H9 (cell line): ENCODE results near the gene ITCH. TPM values are rescaled to one million over a fixed set of nuclear protein-coding genes. Genes with fewer than 3 reads are reported as not detected.

Source experiments
- DNase-seq: peaks from one replicate; pipeline ENCODE4 v3.0.0-alpha.2; 2017
- H2AFZ ChIP-seq: one replicate; pipeline ENCODE4 v1.6.1; 2013; ENCODE audit warnings: mild to moderate bottlenecking, low read length, control low read depth, moderate library complexity
- H2AK5ac ChIP-seq: 2 replicates; pipeline ENCODE4 v1.6.1; 2013; ENCODE audit warnings: low read length, control low read depth, mixed read lengths; ENCODE audit not compliant: insufficient read length
- H2BK120ac ChIP-seq: one replicate; pipeline ENCODE4 v1.6.1; 2013; ENCODE audit warnings: low read depth, mild to moderate bottlenecking, low read length, control low read depth, inconsistent platforms; ENCODE audit not compliant: poor library complexity, severe bottlenecking
- H2BK12ac ChIP-seq: 2 replicates; pipeline ENCODE4 v1.6.1; 2013; ENCODE audit warnings: low read length, control low read depth, mixed read lengths, low read depth; ENCODE audit not compliant: insufficient read length
- H2BK15ac ChIP-seq: 2 replicates; pipeline ENCODE4 v1.6.1; 2013; ENCODE audit warnings: low read depth, low read length, control low read depth
- H2BK20ac ChIP-seq: one replicate; pipeline ENCODE4 v1.6.1; 2013; ENCODE audit warnings: low read depth, mild to moderate bottlenecking, low read length, control low read depth, inconsistent platforms; ENCODE audit not compliant: poor library complexity, severe bottlenecking
- H2BK5ac ChIP-seq: 2 replicates; pipeline ENCODE4 v1.6.1; 2013; ENCODE audit warnings: low read length, control low read depth, mixed read lengths; ENCODE audit not compliant: insufficient read length
- H3K14ac ChIP-seq: 2 replicates; pipeline ENCODE4 v1.6.1; 2013; ENCODE audit warnings: low read length, control low read depth; ENCODE audit not compliant: insufficient read depth
- H3K18ac ChIP-seq: 2 replicates; pipeline ENCODE4 v1.6.1; 2013; ENCODE audit warnings: low read depth, mild to moderate bottlenecking, mixed read lengths, low read length, control low read depth; ENCODE audit not compliant: insufficient read length
- H3K23ac ChIP-seq: 2 replicates; pipeline ENCODE4 v1.6.1; 2013; ENCODE audit warnings: low read length, control low read depth, mixed read lengths, low read depth; ENCODE audit not compliant: insufficient read length
- H3K23me2 ChIP-seq: 2 replicates; pipeline ENCODE4 v1.6.1; 2013; ENCODE audit warnings: low read depth, mild to moderate bottlenecking, mixed read lengths, low read length, control low read depth; ENCODE audit not compliant: insufficient read length, poor library complexity, severe bottlenecking
- H3K27ac ChIP-seq: 2 replicates; pipeline ENCODE4 v1.5.1; 2013; ENCODE audit warnings: low read length, control low read depth, mixed read lengths, low read depth; ENCODE audit not compliant: insufficient read length
- H3K27me3 ChIP-seq: 2 replicates; pipeline ENCODE4 v1.6.1; 2013; ENCODE audit warnings: low read length, control low read depth, inconsistent platforms; ENCODE audit not compliant: insufficient read depth
- H3K4ac ChIP-seq: 2 replicates; pipeline ENCODE4 v1.6.1; 2013; ENCODE audit warnings: low read depth, mild to moderate bottlenecking, control low read depth, inconsistent platforms, low read length, moderate library complexity
- H3K4me1 ChIP-seq: 2 replicates; pipeline ENCODE4 v1.6.1; 2013; ENCODE audit warnings: low read length, control low read depth, inconsistent platforms; ENCODE audit not compliant: insufficient read depth
- H3K4me2 ChIP-seq: 2 replicates; pipeline ENCODE4 v1.6.1; 2013; ENCODE audit warnings: low read length, control low read depth, mixed read lengths; ENCODE audit not compliant: insufficient read length, insufficient read depth
- H3K56ac ChIP-seq: 2 replicates; pipeline ENCODE4 v1.6.1; 2013; ENCODE audit warnings: low read depth, mild to moderate bottlenecking, mixed read lengths, low read length, control low read depth; ENCODE audit not compliant: insufficient read length
- H3K79me1 ChIP-seq: 2 replicates; pipeline ENCODE4 v1.6.1; 2013; ENCODE audit warnings: low read depth, mild to moderate bottlenecking, moderate library complexity, low read length, control low read depth, inconsistent platforms; ENCODE audit not compliant: insufficient read depth, poor library complexity, severe bottlenecking
- H3K79me2 ChIP-seq: 2 replicates; pipeline ENCODE4 v1.6.1; 2013; ENCODE audit warnings: low read length, control low read depth, inconsistent platforms; ENCODE audit not compliant: insufficient read depth
- H3K9ac ChIP-seq: 2 replicates; pipeline ENCODE4 v1.6.1; 2013; ENCODE audit warnings: low read length, control low read depth, mixed read lengths; ENCODE audit not compliant: insufficient read length; ENCODE audit errors: extremely low read depth
- H3K9me3 ChIP-seq: one replicate; pipeline ENCODE4 v1.6.1; 2013; ENCODE audit warnings: low read depth, low read length, inconsistent platforms; ENCODE audit not compliant: control insufficient read depth
- H3T11ph ChIP-seq: one replicate; pipeline ENCODE4 v1.6.1; 2013; ENCODE audit warnings: mild to moderate bottlenecking, low read length, control low read depth, inconsistent platforms
- H4K20me1 ChIP-seq: one replicate; pipeline ENCODE4 v1.6.1; 2013; ENCODE audit not compliant: control insufficient read depth, insufficient read length, insufficient read depth
- H4K5ac ChIP-seq: 2 replicates; pipeline ENCODE4 v1.6.1; 2013; ENCODE audit warnings: low read depth, mild to moderate bottlenecking, mixed read lengths, low read length, control low read depth; ENCODE audit not compliant: insufficient read length
- H4K8ac ChIP-seq: replicated peaks from 2 replicates; pipeline ENCODE4 v1.6.1; 2013; ENCODE audit warnings: low read length, control low read depth, mixed read lengths, low read depth; ENCODE audit not compliant: insufficient read length
- H4K91ac ChIP-seq: 2 replicates; pipeline ENCODE4 v1.6.1; 2013; ENCODE audit warnings: low read depth, mild to moderate bottlenecking, moderate library complexity, mixed read lengths, low read length, control low read depth; ENCODE audit not compliant: insufficient read length
- H3K27ac Mint-ChIP-seq, 3 experiments: 2 replicates in 2 of 3; 3 replicates in 1 of 3; pipeline ENCODE4 v1.8.0; 2020 to 2021; ENCODE audit warnings: mixed read lengths in 3 of 3, mild to moderate bottlenecking in 1 of 3, moderate library complexity in 1 of 3
- H3K27me3 Mint-ChIP-seq: 2 replicates; pipeline ENCODE4 v1.8.0; 2021; ENCODE audit warnings: low read depth, mild to moderate bottlenecking, moderate library complexity, mixed read lengths
- H3K36me3 Mint-ChIP-seq, 3 experiments: 2 replicates in 2 of 3; 3 replicates in 1 of 3; pipeline ENCODE4 v1.8.0; 2020 to 2021; ENCODE audit warnings: low read depth in 3 of 3, mixed read lengths in 3 of 3; ENCODE audit not compliant: insufficient read depth in 1 of 3
- H3K4me1 Mint-ChIP-seq, 2 experiments: 2 replicates each; pipeline ENCODE4 v1.8.0; 2020; ENCODE audit warnings: mixed read lengths in 2 of 2
- H3K4me3 Mint-ChIP-seq, 2 experiments: 2 replicates in 1 of 2; 3 replicates in 1 of 2; pipeline ENCODE4 v1.8.0; 2020 to 2021; ENCODE audit warnings: mild to moderate bottlenecking in 2 of 2, mixed read lengths in 2 of 2, moderate library complexity in 1 of 2
- H3K9me3 Mint-ChIP-seq, 2 experiments: 2 replicates in 1 of 2; 3 replicates in 1 of 2; pipeline ENCODE4 v1.8.0; 2020; ENCODE audit warnings: mild to moderate bottlenecking in 2 of 2, mixed read lengths in 2 of 2, moderate library complexity in 1 of 2
- CTCF ChIP-seq: fragments of 200-600 bp; sonication (generic); conservative IDR thresholded peaks from 3 replicates; pipeline ENCODE4 v1.8.0; 2021; ENCODE audit warnings: antibody characterized with exemption, mild to moderate bottlenecking
- WGBS: extraction: QIAGEN DNeasy Blood & Tissue Kit; methylation state at CpG from one replicate; pipeline ENCODE4 v1.1.7; 2013; ENCODE audit warnings: missing lambda C conversion rate, low lambda C conversion rate, mixed read lengths; ENCODE audit not compliant: insufficient read length; ENCODE audit errors: extremely low coverage; 5-methylcytosine and 5-hydroxymethylcytosine counted together
- total RNA-seq: library from RNA; stranded (reverse); gene quantifications from 2 replicates; pipeline ENCODE4 v1.2.1, GENCODE V29; 2021

The ITCH gene
- total RNA-seq, 1 experiment from 2014 or later, result 55.9 TPM

- no peaks in the 10 kb centered on the region for H3K27me3 Mint-ChIP-seq
- no peak overlapping the region for H2BK12ac ChIP-seq
- no peaks in the 10 kb centered on the region for H3K4me1 ChIP-seq
- H3K27ac Mint-ChIP-seq, result peak overlapping the region in 1 of 3 experiments; percentile 73; a peak in 1 of 7 replicates
- H3K27ac ChIP-seq, result no peak overlapping the region
- H3K23ac ChIP-seq, result no peak overlapping the region
- H3K4ac ChIP-seq, result no peak overlapping the region
- H3K4me3 Mint-ChIP-seq, result no peak overlapping the region
- H4K5ac ChIP-seq, result no peak overlapping the region
- no peak overlapping the region for H4K91ac ChIP-seq
- no peak overlapping the region for H3K18ac ChIP-seq
- no peak overlapping the region for H4K8ac ChIP-seq
- WGBS, result no CpG with 5 or more reads among the region's 6 CpGs
- H3T11ph ChIP-seq, result no peak overlapping the region
- H3K9ac ChIP-seq, result no peak overlapping the region
- H3K14ac ChIP-seq, result no peak overlapping the region
- H3K9me3 ChIP-seq, result no peaks in the 10 kb centered on the region
- H3K79me1 ChIP-seq, result peaks cover 3% of the 10 kb centered on the region
- no peak overlapping the region for H2BK20ac ChIP-seq
- no peaks in the 10 kb centered on the region for H3K23me2 ChIP-seq
- no peaks in the 10 kb centered on the region for H3K27me3 ChIP-seq
- H4K20me1 ChIP-seq, result no peaks in the 10 kb centered on the region
- H2AFZ ChIP-seq, result no peak overlapping the region
- H3K9me3 Mint-ChIP-seq, result peaks cover 0 to 4% of the 10 kb centered on the region in 2 experiments; a peak in 2 of 5 replicates
- no peak overlapping the region for H2BK120ac ChIP-seq
- no peak for DNase-seq
- TF ChIP-seq CTCF, result no peak
- H2AK5ac ChIP-seq, result no peak overlapping the region
- no peak overlapping the region for H2BK15ac ChIP-seq
- no peaks in the 10 kb centered on the region for H3K4me1 Mint-ChIP-seq
- no peak overlapping the region for H3K4me2 ChIP-seq
- no peak overlapping the region for H2BK5ac ChIP-seq
- no peaks in the 10 kb centered on the region for H3K79me2 ChIP-seq
- no peak overlapping the region for H3K56ac ChIP-seq
- H3K36me3 Mint-ChIP-seq, result peaks cover 42 to 80% (median 46%) of the 10 kb centered on the region in 3 experiments
Measured at GRCh38 chr20:34472246-34472925, 109.3 kb downstream of the ITCH start.
